CD4-positive, alpha-beta T cell treated with Interferon alpha-2 for 1 hour (primary cell): ENCODE data around the gene GIT2.
A peak's percentile ranks its signal among the peaks of the same experiment; 100 is the strongest.

Experiments used
- DNase-seq, 2 donors: peaks; one replicate each; pipeline ENCODE4 v3.0.0-alpha.2; 2020 to 2022

The GIT2 gene

GRCh38 chr12:109981311-109981710 is 14.9 kb downstream of the GIT2 start:
- DNase-seq, result peak in 1 of 2 donors; percentile 65

- DNase-seq, result no peak
Measured at GRCh38 chr12:109972821-109973220, 23.3 kb downstream of the GIT2 start.

GRCh38 chr12:109968801-109969200 is 27.4 kb downstream of the GIT2 start:
- DNase-seq, result no peak

GRCh38 chr12:109968032-109968420 is 28.1 kb downstream of the GIT2 start:
- peak in 1 of 2 donors; percentile 59 for DNase-seq

GRCh38 chr12:109967383-109968031 is 28.7 kb downstream of the GIT2 start:
- DNase-seq, result peak in 1 of 2 donors; percentile 55

GRCh38 chr12:109966546-109966945 is 29.6 kb downstream of the GIT2 start:
- DNase-seq, result no peak

GRCh38 chr12:109963743-109964429 is 32.3 kb downstream of the GIT2 start:
- no peak for DNase-seq

GRCh38 chr12:109963330-109963729 is 32.8 kb downstream of the GIT2 start:
- DNase-seq, result no peak

GRCh38 chr12:109962398-109962797 is 33.8 kb downstream of the GIT2 start:
- DNase-seq, result no peak

- no peak for DNase-seq
Measured at GRCh38 chr12:109961612-109962011, 34.6 kb downstream of the GIT2 start.

GRCh38 chr12:109961201-109961600 is 35.0 kb downstream of the GIT2 start:
- no peak for DNase-seq

- no peak for DNase-seq
Measured at GRCh38 chr12:109959411-109960093, 36.6 kb downstream of the GIT2 start.

GRCh38 chr12:109958374-109958773 is 37.8 kb downstream of the GIT2 start:
- DNase-seq, result no peak

- no peak for DNase-seq
Measured at GRCh38 chr12:109953656-109954055, 42.5 kb downstream of the GIT2 start.

GRCh38 chr12:109952873-109953272 is 43.3 kb downstream of the GIT2 start:
- no peak for DNase-seq

- no peak for DNase-seq
Measured at GRCh38 chr12:109952160-109952858, 43.9 kb downstream of the GIT2 start.

GRCh38 chr12:109951751-109952150 is 44.4 kb downstream of the GIT2 start:
- no peak for DNase-seq

GRCh38 chr12:109951136-109951535 is 45.0 kb downstream of the GIT2 start:
- DNase-seq, result no peak

- DNase-seq, result no peak
Measured at GRCh38 chr12:109950625-109951024, 45.5 kb downstream of the GIT2 start.

GRCh38 chr12:109949089-109949488 is 47.1 kb downstream of the GIT2 start:
- no peak for DNase-seq

- DNase-seq, result no peak
Measured at GRCh38 chr12:109948368-109948767, 47.8 kb downstream of the GIT2 start.

GRCh38 chr12:109947521-109947920 is 48.6 kb downstream of the GIT2 start:
- DNase-seq, result no peak

- no peak for DNase-seq
Measured at GRCh38 chr12:109946913-109947312, 49.3 kb downstream of the GIT2 start.
